IMR-90 (cell line): Measurements from ENCODE around the gene ST6GALNAC3. TPM values are rescaled to one million over a fixed set of nuclear protein-coding genes. Genes with fewer than 3 reads are reported as not detected.

Experiments used
- ATAC-seq: fragments of 200-7000 bp; cut with Tn5 transposase; 2 replicates; pipeline ENCODE4 v1.9.1; 2020; ENCODE audit warnings: low read depth, mild to moderate bottlenecking, moderate library complexity
- BruUV-seq: library from RNA; stranded (reverse); fragments of 400-500 nt; replicated peaks from 2 replicates; lab custom pipeline; 2021; lab: Mats Ljungman, UMichigan
- CTCF ChIA-PET: fragments of 300-600 bp; formaldehyde crosslinking; extraction: SDS; loops from one replicate; lab custom pipeline; 2021; ENCODE audit warnings: antibody characterized with exemption; lab: Yijun Ruan, JAX
- POLR2A ChIA-PET: fragments of 300-600 bp; sonication (Branson Sonifier 250); formaldehyde crosslinking; loops from one replicate; lab custom pipeline; 2022; ENCODE audit warnings: antibody characterized with exemption; ENCODE audit not compliant: unreplicated experiment; lab: Charles Lee
- DNase-seq: peaks from one replicate; pipeline ENCODE4 v3.0.0; 2013
- H2AFZ ChIP-seq: replicated peaks from 2 replicates; pipeline ENCODE3; 2013; ENCODE audit warnings: low read length, mild to moderate bottlenecking; ENCODE audit not compliant: poor library complexity
- H2AK5ac ChIP-seq: 2 replicates; pipeline ENCODE4 v1.6.1; 2013; ENCODE audit warnings: low read depth, low read length, inconsistent platforms
- H2AK9ac ChIP-seq: replicated peaks from 2 replicates; pipeline ENCODE3; 2013; ENCODE audit warnings: mild to moderate bottlenecking, low read depth, low read length, moderate library complexity; ENCODE audit not compliant: poor library complexity
- H2BK120ac ChIP-seq: 2 replicates; pipeline ENCODE4 v1.6.1; 2013; ENCODE audit warnings: low read depth, low read length, inconsistent platforms
- H2BK15ac ChIP-seq: 3 replicates; pipeline ENCODE4 v1.6.1; 2013; ENCODE audit warnings: low read depth, low read length, inconsistent platforms
- H2BK20ac ChIP-seq: 2 replicates; pipeline ENCODE4 v1.6.1; 2013; ENCODE audit warnings: low read depth, mild to moderate bottlenecking, inconsistent platforms, low read length, moderate library complexity
- H2BK5ac ChIP-seq: 2 replicates; pipeline ENCODE4 v1.6.1; 2013; ENCODE audit warnings: mild to moderate bottlenecking, low read depth, low read length, inconsistent platforms; ENCODE audit not compliant: poor library complexity, severe bottlenecking
- H3K14ac ChIP-seq: replicated peaks from 2 replicates; pipeline ENCODE4 v1.6.1; 2013; ENCODE audit warnings: low read depth, low read length, inconsistent platforms
- H3K18ac ChIP-seq: 2 replicates; pipeline ENCODE4 v1.6.1; 2013; ENCODE audit warnings: low read depth, low read length, control low read depth
- H3K23ac ChIP-seq: 2 replicates; pipeline ENCODE4 v1.6.1; 2013; ENCODE audit warnings: low read depth, low read length, inconsistent platforms
- H3K27ac ChIP-seq: 2 replicates; pipeline ENCODE4 v1.5.1; 2013; ENCODE audit warnings: mild to moderate bottlenecking, control low read depth, low read length; ENCODE audit not compliant: insufficient read depth
- H3K27me3 ChIP-seq: 2 replicates; pipeline ENCODE4 v1.6.1; 2013; ENCODE audit warnings: low read length; ENCODE audit not compliant: control insufficient read depth, insufficient read depth
- H3K36me3 ChIP-seq: 2 replicates; pipeline ENCODE4 v1.6.1; 2013; ENCODE audit warnings: low read length, mixed read lengths; ENCODE audit not compliant: control insufficient read depth, insufficient read depth
- H3K4ac ChIP-seq: 2 replicates; pipeline ENCODE4 v1.6.1; 2013; ENCODE audit warnings: low read depth, low read length, inconsistent platforms
- H3K4me1 ChIP-seq: 2 replicates; pipeline ENCODE4 v1.6.1; 2013; ENCODE audit warnings: low read length, mixed read lengths; ENCODE audit not compliant: control insufficient read depth, insufficient read depth
- H3K4me2 ChIP-seq: 2 replicates; pipeline ENCODE4 v1.6.1; 2013; ENCODE audit warnings: low read depth, mild to moderate bottlenecking, control low read depth, low read length, moderate library complexity
- H3K4me3 ChIP-seq: 2 replicates; pipeline ENCODE4 v1.5.1; 2013; ENCODE audit warnings: low read depth, mild to moderate bottlenecking, control low read depth, low read length, moderate library complexity; ENCODE audit not compliant: insufficient read depth
- H3K56ac ChIP-seq: 2 replicates; pipeline ENCODE4 v1.6.1; 2013; ENCODE audit warnings: low read length, inconsistent platforms; ENCODE audit not compliant: insufficient read depth; ENCODE audit errors: extremely low read depth
- H3K79me1 ChIP-seq, 2 experiments: 2 replicates each; pipeline ENCODE4 v1.6.1; 2013; ENCODE audit warnings: low read length in 2 of 2, inconsistent platforms in 1 of 2, low read depth in 1 of 2
- H3K9ac ChIP-seq: 2 replicates; pipeline ENCODE4 v1.6.1; 2013; ENCODE audit warnings: low read depth, low read length, control low read depth
- H3K9me1 ChIP-seq: 2 replicates; pipeline ENCODE4 v1.6.1; 2013; ENCODE audit warnings: low read length, inconsistent platforms; ENCODE audit not compliant: insufficient read depth
- H3K9me3 ChIP-seq: 2 replicates; pipeline ENCODE4 v1.6.1; 2013; ENCODE audit warnings: low read length; ENCODE audit not compliant: control insufficient read depth, insufficient read depth
- H4K20me1 ChIP-seq: 2 replicates; pipeline ENCODE4 v1.6.1; 2013; ENCODE audit warnings: low read length, inconsistent platforms; ENCODE audit not compliant: insufficient read depth
- H4K5ac ChIP-seq: 2 replicates; pipeline ENCODE4 v1.6.1; 2013; ENCODE audit warnings: mild to moderate bottlenecking, low read depth, low read length, control low read depth
- H4K8ac ChIP-seq, 2 experiments: 2 replicates each; pipeline ENCODE4 v1.6.1; 2013; ENCODE audit warnings: low read depth in 2 of 2, low read length in 2 of 2, control low read depth in 1 of 2, inconsistent platforms in 1 of 2
- H4K91ac ChIP-seq: 2 replicates; pipeline ENCODE4 v1.6.1; 2013; ENCODE audit warnings: low read depth, low read length, inconsistent platforms; ENCODE audit not compliant: insufficient read depth
- BHLHE40 ChIP-seq: fragments of 150-350 bp; IDR thresholded peaks from 2 replicates; pipeline ENCODE4 v1.6.1; 2016; ENCODE audit warnings: mild to moderate bottlenecking, low read depth, low read length
- CEBPB ChIP-seq: IDR thresholded peaks from 2 replicates; pipeline ENCODE4 v1.6.1; 2012; ENCODE audit warnings: low read depth, low read length, improper control_type of control experiment
- CHD1 ChIP-seq: IDR thresholded peaks from 2 replicates; pipeline ENCODE4 v1.6.1; 2012; ENCODE audit warnings: low read depth, low read length, improper control_type of control experiment
- CTCF ChIP-seq: conservative IDR thresholded peaks from 2 replicates; pipeline ENCODE4 v1.5.1; 2012; ENCODE audit warnings: mild to moderate bottlenecking, low read depth, low read length, improper control_type of control experiment
- FOS ChIP-seq: fragments of 150-350 bp; IDR thresholded peaks from 2 replicates; pipeline ENCODE4 v1.6.1; 2016; ENCODE audit warnings: low read depth, low read length
- MAFK ChIP-seq: IDR thresholded peaks from 2 replicates; pipeline ENCODE4 v1.6.1; 2012; ENCODE audit warnings: low read depth, low read length, improper control_type of control experiment
- MAZ ChIP-seq: IDR thresholded peaks from 2 replicates; pipeline ENCODE4 v1.6.1; 2012; ENCODE audit warnings: low read depth, mild to moderate bottlenecking, low read length, improper control_type of control experiment, moderate library complexity, borderline replicate concordance
- MXI1 ChIP-seq: IDR thresholded peaks from 2 replicates; pipeline ENCODE4 v1.6.1; 2012; ENCODE audit warnings: low read depth, mild to moderate bottlenecking, low read length, moderate library complexity, borderline replicate concordance
- NFE2L2 ChIP-seq: fragments of 150-350 bp; IDR thresholded peaks from 2 replicates; pipeline ENCODE4 v1.6.1; 2016; ENCODE audit warnings: low read depth, mild to moderate bottlenecking, low read length
- POLR2A ChIP-seq: IDR thresholded peaks from 2 replicates; pipeline ENCODE4 v1.6.1; 2012; ENCODE audit warnings: mild to moderate bottlenecking, low read depth, low read length
- RAD21 ChIP-seq: IDR thresholded peaks from 2 replicates; pipeline ENCODE4 v1.6.1; 2012; ENCODE audit warnings: low read length, improper control_type of control experiment
- RCOR1 ChIP-seq: IDR thresholded peaks from 2 replicates; pipeline ENCODE4 v1.6.1; 2012; ENCODE audit warnings: mild to moderate bottlenecking, low read length, improper control_type of control experiment; ENCODE audit not compliant: insufficient replicate concordance
- RFX5 ChIP-seq: IDR thresholded peaks from 2 replicates; pipeline ENCODE4 v1.8.0; 2012; ENCODE audit warnings: low read depth, mild to moderate bottlenecking, low read length, moderate library complexity
- SMC3 ChIP-seq: fragments of 150-350 bp; IDR thresholded peaks from 2 replicates; pipeline ENCODE4 v1.6.1; 2016; ENCODE audit warnings: low read depth, mild to moderate bottlenecking, antibody characterized with exemption, low read length, moderate library complexity
- USF2 ChIP-seq: fragments of 150-350 bp; IDR thresholded peaks from 2 replicates; pipeline ENCODE4 v1.6.1; 2017; ENCODE audit warnings: mild to moderate bottlenecking, antibody characterized with exemption, low read length, low read depth
- WGBS, 2 experiments: methylation state at CpG; one replicate each; pipeline versions ENCODE4 v1.1.5 to v1.1.7; 2013; ENCODE audit warnings: missing lambda C conversion rate in 2 of 2; ENCODE audit not compliant: insufficient read length in 1 of 2; ENCODE audit errors: extremely low coverage in 2 of 2; 5-methylcytosine and 5-hydroxymethylcytosine counted together
- dilution Hi-C: fragments of 300-500 bp; cut with HindIII; formaldehyde crosslinking; loops from one replicate; pipeline ENCODE4 v1.14.3; 2018; ENCODE audit warnings: low sequenced_read_pairs; ENCODE audit not compliant: unreplicated experiment
- in situ Hi-C: fragments of 300-500 bp; cut with MboI; formaldehyde crosslinking; loops from 3 replicates; pipeline ENCODE4 v1.14.3; 2019; ENCODE audit warnings: low sequenced_read_pairs, inconsistent platforms, mixed read lengths
- intact Hi-C: fragments of 100-400 bp; cut with micrococcal nuclease; formaldehyde crosslinking; loops from 2 replicates; pipeline ENCODE4 v1.10.0; 2022
- polyA plus RNA-seq, 3 experiments: library from polyadenylated mRNA; depleted of rRNA; stranded (reverse); fragments of >200 nt; gene quantifications; 2 replicates each; pipeline ENCODE4 v1.2.3, GENCODE V29; 2012; ENCODE audit warnings: low replicate concordance in 1 of 3
- total RNA-seq: library from RNA; depleted of rRNA; stranded (reverse); fragments of >200 nt; gene quantifications from 2 replicates; pipeline ENCODE4 v1.2.3, GENCODE V29; 2012

ST6GALNAC3 gene
- total and polyA plus RNA-seq, 2 of the 4 experiments (the other 2 are of a cell fraction) = 0.65 to 1.3 TPM

- Histone ChIP-seq H4K5ac (no peak overlapping the region), H4K20me1 (no peaks in the 10 kb centered on the region), H4K8ac (no peak overlapping the region), H2AK9ac (no peak overlapping the region), H3K27ac (no peak overlapping the region), H3K4ac (no peak overlapping the region), H3K23ac (no peak overlapping the region), H4K91ac (no peak overlapping the region), H3K27me3 (no peaks in the 10 kb centered on the region), H2BK120ac (no peak overlapping the region), H2BK15ac (no peak overlapping the region), H3K18ac (no peak overlapping the region), H3K79me1 (no peaks in the 10 kb centered on the region), H2BK20ac (no peak overlapping the region), H3K4me3 (no peak overlapping the region), H2AFZ (no peak overlapping the region), H2BK5ac (no peak overlapping the region), H3K9ac (no peak overlapping the region), H2AK5ac (no peak overlapping the region), H3K36me3 (no peaks in the 10 kb centered on the region), H3K9me3 (no peaks in the 10 kb centered on the region), H3K56ac (no peak overlapping the region), H3K4me2 (no peak overlapping the region), H3K9me1 (no peaks in the 10 kb centered on the region; the same call in 1 of the 2 replicates), H3K14ac (no peak overlapping the region), H3K4me1 (no peaks in the 10 kb centered on the region)
- POLR2A ChIA-PET = no interaction called here
- intact Hi-C loops = no loop called here
- BruUV-seq = no TSS peak
- no peak for TF ChIP-seq RAD21
- TF ChIP-seq RCOR1 = no peak
- TF ChIP-seq CTCF = no peak
- no peak for TF ChIP-seq RFX5
- TF ChIP-seq CHD1 = no peak
- no peak for TF ChIP-seq USF2
- no peak for TF ChIP-seq FOS
- no peak for TF ChIP-seq POLR2A
- no peak for TF ChIP-seq BHLHE40
- TF ChIP-seq SMC3 = no peak
- TF ChIP-seq MXI1 = no peak
- TF ChIP-seq MAZ = no peak
- no peak for TF ChIP-seq CEBPB
- no peak for TF ChIP-seq NFE2L2
- TF ChIP-seq MAFK = no peak
- DNase-seq (no peak), ATAC-seq (no peak)
- 40% methylated on average over 1 of the region's 3 CpGs; no CpG with 5 or more reads in 1 of the 2 experiments for whole genome bisulfite sequencing, 2 experiments
- CTCF ChIA-PET = no interaction called here
- dilution Hi-C loops = no loop called here
- in situ Hi-C loops = no loop called here
Measured at GRCh38 chr1:76125473-76126219, 51.1 kb downstream of the ST6GALNAC3 start.
